Ishikawa (cell line): Measurements from ENCODE around the gene SELENOW.

ENCODE experiments used
- CEBPB ChIP-seq: IDR thresholded peaks from 2 replicates; pipeline ENCODE4 v1.6.1; 2012
- CREB1 ChIP-seq: IDR thresholded peaks from 2 replicates; pipeline ENCODE4 v1.6.1; 2012; ENCODE audit warnings: low read depth
- EGR1 ChIP-seq: IDR thresholded peaks from 2 replicates; pipeline ENCODE4 v1.6.1; 2012
- EP300 ChIP-seq: IDR thresholded peaks from 2 replicates; pipeline ENCODE4 v1.6.1; 2012; ENCODE audit warnings: borderline replicate concordance
- FOXM1 ChIP-seq: IDR thresholded peaks from 2 replicates; pipeline ENCODE4 v1.6.1; 2012; ENCODE audit warnings: low read depth, borderline replicate concordance
- NFIC ChIP-seq: IDR thresholded peaks from 2 replicates; pipeline ENCODE4 v1.6.1; 2012
- RAD21 ChIP-seq: IDR thresholded peaks from 2 replicates; pipeline ENCODE4 v1.6.1; 2012; ENCODE audit warnings: low read depth
- TAF1 ChIP-seq: IDR thresholded peaks from 2 replicates; pipeline ENCODE4 v1.6.1; 2012; ENCODE audit warnings: low read depth, mild to moderate bottlenecking
- TCF12 ChIP-seq: IDR thresholded peaks from 2 replicates; pipeline ENCODE4 v1.6.1; 2012; ENCODE audit warnings: low read depth
- TEAD4 ChIP-seq: IDR thresholded peaks from 2 replicates; pipeline ENCODE4 v1.6.1; 2012
- USF1 ChIP-seq: IDR thresholded peaks from 2 replicates; pipeline ENCODE4 v1.6.1; 2012
- YY1 ChIP-seq: IDR thresholded peaks from 2 replicates; pipeline ENCODE4 v1.6.1; 2012; ENCODE audit warnings: low read depth
- ZBTB7A ChIP-seq: IDR thresholded peaks from 2 replicates; pipeline ENCODE4 v1.6.1; 2012; ENCODE audit warnings: low read depth
- TF ChIP-seq, protein P1 (sequence below): IDR thresholded peaks from 2 replicates; pipeline ENCODE4 v1.6.1; 2012
- TF ChIP-seq, protein P2 (sequence below): IDR thresholded peaks from 2 replicates; pipeline ENCODE4 v1.6.1; 2012; ENCODE audit warnings: low read depth, mild to moderate bottlenecking

The SELENOW gene

DNA sequence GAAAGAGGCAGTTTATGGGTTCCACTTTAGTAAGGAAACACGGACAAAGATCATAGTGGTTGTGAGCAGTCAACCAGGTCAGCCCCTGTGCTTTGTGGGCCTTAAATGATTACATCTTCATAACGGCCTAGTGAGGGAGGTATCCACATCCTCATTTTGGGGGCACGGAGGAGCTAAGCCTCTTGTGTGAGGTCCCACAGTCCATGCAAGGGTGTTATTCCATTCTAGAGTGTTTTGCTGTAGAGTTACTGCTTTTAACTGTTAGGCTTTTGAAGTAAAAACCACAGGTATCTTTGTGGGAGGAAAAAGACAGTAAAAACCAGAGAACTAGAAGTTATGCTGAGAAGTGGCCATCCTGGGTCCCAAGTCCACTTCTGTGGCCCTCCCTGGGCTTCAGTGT lies 29.2 kb upstream of the SELENOW start:
- TF ChIP-seq ZBTB7A: no peak

DNA sequence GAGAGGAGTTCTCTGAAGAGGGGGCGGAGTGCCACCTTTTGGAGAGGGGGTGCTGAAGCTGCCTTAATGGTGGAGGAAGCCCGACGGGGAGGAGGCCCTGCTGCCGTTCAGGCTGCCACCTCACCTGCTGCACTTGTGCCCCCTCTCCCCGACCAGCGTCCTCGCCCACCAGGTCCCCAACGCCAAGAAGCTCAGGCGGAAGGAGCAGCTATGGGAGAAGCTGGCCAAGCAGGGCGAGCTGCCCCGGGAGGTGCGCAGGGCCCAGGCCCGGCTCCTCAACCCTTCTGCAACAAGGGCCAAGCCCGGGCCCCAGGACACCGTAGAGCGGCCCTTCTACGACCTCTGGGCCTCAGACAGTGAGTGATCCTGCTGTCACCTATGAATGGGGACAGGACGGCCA lies 27.8 kb upstream of the SELENOW start:
- TF ChIP-seq FOXM1 (no peak), NFIC (no peak), TCF12 (no peak), ZBTB7A (no peak), EP300 (no peak), TEAD4 (no peak), YY1 (no peak), EGR1 (no peak), TAF1 (no peak), CREB1 (no peak), USF1 (no peak)
- TF ChIP-seq, protein P1, sequence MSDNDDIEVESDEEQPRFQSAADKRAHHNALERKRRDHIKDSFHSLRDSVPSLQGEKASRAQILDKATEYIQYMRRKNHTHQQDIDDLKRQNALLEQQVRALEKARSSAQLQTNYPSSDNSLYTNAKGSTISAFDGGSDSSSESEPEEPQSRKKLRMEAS: no peak
- TF ChIP-seq, protein P2, sequence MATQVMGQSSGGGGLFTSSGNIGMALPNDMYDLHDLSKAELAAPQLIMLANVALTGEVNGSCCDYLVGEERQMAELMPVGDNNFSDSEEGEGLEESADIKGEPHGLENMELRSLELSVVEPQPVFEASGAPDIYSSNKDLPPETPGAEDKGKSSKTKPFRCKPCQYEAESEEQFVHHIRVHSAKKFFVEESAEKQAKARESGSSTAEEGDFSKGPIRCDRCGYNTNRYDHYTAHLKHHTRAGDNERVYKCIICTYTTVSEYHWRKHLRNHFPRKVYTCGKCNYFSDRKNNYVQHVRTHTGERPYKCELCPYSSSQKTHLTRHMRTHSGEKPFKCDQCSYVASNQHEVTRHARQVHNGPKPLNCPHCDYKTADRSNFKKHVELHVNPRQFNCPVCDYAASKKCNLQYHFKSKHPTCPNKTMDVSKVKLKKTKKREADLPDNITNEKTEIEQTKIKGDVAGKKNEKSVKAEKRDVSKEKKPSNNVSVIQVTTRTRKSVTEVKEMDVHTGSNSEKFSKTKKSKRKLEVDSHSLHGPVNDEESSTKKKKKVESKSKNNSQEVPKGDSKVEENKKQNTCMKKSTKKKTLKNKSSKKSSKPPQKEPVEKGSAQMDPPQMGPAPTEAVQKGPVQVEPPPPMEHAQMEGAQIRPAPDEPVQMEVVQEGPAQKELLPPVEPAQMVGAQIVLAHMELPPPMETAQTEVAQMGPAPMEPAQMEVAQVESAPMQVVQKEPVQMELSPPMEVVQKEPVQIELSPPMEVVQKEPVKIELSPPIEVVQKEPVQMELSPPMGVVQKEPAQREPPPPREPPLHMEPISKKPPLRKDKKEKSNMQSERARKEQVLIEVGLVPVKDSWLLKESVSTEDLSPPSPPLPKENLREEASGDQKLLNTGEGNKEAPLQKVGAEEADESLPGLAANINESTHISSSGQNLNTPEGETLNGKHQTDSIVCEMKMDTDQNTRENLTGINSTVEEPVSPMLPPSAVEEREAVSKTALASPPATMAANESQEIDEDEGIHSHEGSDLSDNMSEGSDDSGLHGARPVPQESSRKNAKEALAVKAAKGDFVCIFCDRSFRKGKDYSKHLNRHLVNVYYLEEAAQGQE: no peak

DNA sequence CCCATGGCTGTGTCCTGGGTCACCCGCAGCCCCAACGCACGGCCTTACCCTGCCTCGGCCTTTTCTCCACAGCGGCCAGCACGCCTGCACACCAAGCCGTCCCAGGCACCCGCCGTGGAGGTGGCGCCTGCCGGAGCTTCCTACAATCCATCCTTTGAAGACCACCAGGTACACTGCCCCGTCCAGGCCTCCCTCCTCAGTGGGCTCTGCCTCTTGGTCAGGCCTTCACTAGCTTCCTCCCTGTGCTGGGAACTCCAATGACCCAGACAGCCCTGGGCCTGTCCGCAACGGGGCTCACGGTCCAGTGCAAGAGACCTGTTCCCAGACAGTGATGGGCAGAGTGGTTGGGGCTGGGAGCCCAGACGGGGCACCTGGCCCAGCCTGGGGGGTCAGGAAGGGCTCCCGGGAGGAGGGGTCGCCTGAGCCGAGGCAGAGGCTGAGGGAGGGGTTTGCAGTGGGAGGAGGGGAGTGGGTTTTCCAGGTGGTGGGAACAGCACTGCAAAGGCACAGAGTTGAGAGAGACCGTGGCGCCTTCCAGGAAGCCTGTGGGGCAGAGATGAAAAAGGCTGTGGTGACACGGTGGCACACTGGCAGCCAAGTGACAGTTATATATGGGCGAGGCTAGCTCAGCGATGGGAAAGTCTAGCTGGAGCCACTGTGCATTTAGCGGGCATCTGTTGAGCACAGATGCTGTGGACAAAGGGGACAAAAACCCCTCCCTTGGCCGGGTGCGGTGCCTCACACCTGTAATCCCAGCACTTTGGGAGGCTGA lies 25.9 kb upstream of the SELENOW start:
- TF ChIP-seq TEAD4 (no peak), CEBPB (no peak), USF1 (no peak), RAD21 (no peak), TCF12 (no peak), ZBTB7A (no peak), CREB1 (no peak), YY1 (no peak), FOXM1 (no peak), EP300 (no peak), TAF1 (no peak), NFIC (no peak), EGR1 (no peak)
- TF ChIP-seq, protein P1: no peak
- TF ChIP-seq, protein P2: no peak

DNA sequence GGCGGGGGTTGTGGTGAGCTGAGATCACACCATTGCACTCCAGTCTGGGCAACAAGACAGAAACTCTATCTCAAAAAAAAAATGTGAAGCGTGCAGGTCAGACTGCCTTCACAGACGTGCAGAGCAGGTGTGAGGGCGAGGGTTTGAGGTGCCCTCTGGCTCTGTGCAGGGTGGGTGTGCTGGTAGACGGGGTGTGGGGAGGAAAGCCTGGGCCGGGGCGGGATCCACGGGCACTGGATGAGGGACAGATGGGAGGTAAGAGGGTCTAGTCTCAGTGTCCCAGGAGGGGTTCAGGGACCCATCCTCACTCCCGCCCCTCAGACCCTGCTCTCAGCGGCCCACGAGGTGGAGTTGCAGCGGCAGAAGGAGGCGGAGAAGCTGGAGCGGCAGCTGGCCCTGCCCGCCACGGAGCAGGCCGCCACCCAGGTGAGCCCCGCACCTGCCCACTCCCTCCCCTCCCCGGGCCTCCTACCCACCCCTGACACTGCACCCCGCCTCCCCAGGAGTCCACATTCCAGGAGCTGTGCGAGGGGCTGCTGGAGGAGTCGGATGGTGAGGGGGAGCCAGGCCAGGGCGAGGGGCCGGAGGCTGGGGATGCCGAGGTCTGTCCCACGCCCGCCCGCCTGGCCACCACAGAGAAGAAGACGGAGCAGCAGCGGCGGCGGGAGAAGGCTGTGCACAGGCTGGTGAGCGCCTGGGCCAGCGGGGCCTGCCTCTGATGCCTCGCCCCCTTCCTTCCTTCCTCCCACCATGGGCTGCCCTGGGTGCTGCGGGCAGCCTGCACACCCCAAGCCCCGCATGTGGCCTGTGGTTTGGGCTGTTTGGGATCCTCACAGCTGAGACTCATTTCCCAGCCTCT lies 24.1 kb upstream of the SELENOW start:
- TF ChIP-seq TAF1: no peak
- TF ChIP-seq EP300: no peak
- no peak for TF ChIP-seq TEAD4
- no peak for TF ChIP-seq RAD21
- no peak for TF ChIP-seq CREB1

- TF ChIP-seq ZBTB7A (no peak), CREB1 (no peak), NFIC (no peak), CEBPB (no peak), YY1 (no peak), EGR1 (no peak), FOXM1 (no peak), EP300 (no peak), USF1 (no peak), RAD21 (no peak), TEAD4 (no peak), TAF1 (no peak)
- TF ChIP-seq, protein P1: no peak
Measured at GRCh38 chr19:47755065-47755761, 23.3 kb upstream of the SELENOW start.
